Measurements from ENCODE around the gene GDAP2.

- TF ChIP-seq CTCF (IDR thresholded peaks at IDR 0.05) (no peak), POLR2A (IDR thresholded peaks at IDR 0.05) (no peak)
Measured at GRCh38 chr1:117859901-117860300, 69.5 kb downstream of the GDAP2 start.
